ENCODE measurements around the gene TACC3. TPM values are rescaled to one million over a fixed set of nuclear protein-coding genes. Genes with fewer than 3 reads are reported as not detected.

TACC3 gene
- total RNA-seq, 1 experiment from 2014 or later: 156 TPM

- WGBS (ENCODE audit: extremely low coverage, insufficient read length, low lambda C conversion rate): no CpG with 5 or more reads among the region's 4 CpGs
- H2BK120ac ChIP-seq (ENCODE audit: low read depth, low read length, poor library complexity, severe bottlenecking): no peak overlapping the region
- Mint-ChIP-seq H3K4me1 (0 out of 4 replicates have a peak, but pooled peaks cover 0 to under 1% of the 10 kb centered on the region in 2 experiments), H3K27me3 (ENCODE audit: low read depth) (no peaks in the 10 kb centered on the region), H3K36me3 (ENCODE audit: insufficient read depth in 1 of 3, low read depth in 3 of 3) (peaks cover 68 to 99% (median 93%) of the 10 kb centered on the region in 3 experiments), H3K4me3 (no peak overlapping the region), H3K27ac (peak overlapping the region in 1 of 3 experiments; percentile 11; a peak in 1 of 7 replicates), H3K9me3 (peaks cover 19 to 20% of the 10 kb centered on the region in 2 experiments)
- no peak overlapping the region for H2BK20ac ChIP-seq (ENCODE audit: low read depth, low read length, poor library complexity, severe bottlenecking)
- no peak overlapping the region for H2BK15ac ChIP-seq (ENCODE audit: low read depth, low read length)
- H3K56ac ChIP-seq (ENCODE audit: insufficient read length, low read depth, low read length): no peak overlapping the region
- H3K18ac ChIP-seq (ENCODE audit: insufficient read length, low read depth, low read length): no peak overlapping the region
- no peak overlapping the region for H2AK5ac ChIP-seq (ENCODE audit: insufficient read length, low read length)
- H3K23me2 ChIP-seq (ENCODE audit: insufficient read length, low read depth, low read length, poor library complexity, severe bottlenecking): no peaks in the 10 kb centered on the region
- no peaks in the 10 kb centered on the region for H3K4me1 ChIP-seq (ENCODE audit: insufficient read depth, low read length)
- no peak overlapping the region for H3K27ac ChIP-seq (ENCODE audit: insufficient read length, low read depth, low read length)
- no peak for TF ChIP-seq CTCF (conservative IDR thresholded peaks at IDR 0.05)
- no peak overlapping the region for H3K14ac ChIP-seq (ENCODE audit: insufficient read depth, low read length)
- H4K8ac ChIP-seq (replicated peaks; ENCODE audit: insufficient read length, low read depth, low read length): no peak overlapping the region
- no peak overlapping the region for H2AFZ ChIP-seq (ENCODE audit: low read length)
- no peak overlapping the region for H3T11ph ChIP-seq (ENCODE audit: low read length)
- H3K27me3 ChIP-seq (ENCODE audit: insufficient read depth, low read length): no peaks in the 10 kb centered on the region
- H4K5ac ChIP-seq (ENCODE audit: insufficient read length, low read depth, low read length): no peak overlapping the region
- H3K9me3 ChIP-seq (ENCODE audit: control insufficient read depth, low read depth, low read length): peaks cover 13% of the 10 kb centered on the region
- H4K91ac ChIP-seq (ENCODE audit: insufficient read length, low read depth, low read length): no peak overlapping the region
- H3K4me2 ChIP-seq (ENCODE audit: insufficient read depth, insufficient read length, low read length): no peak overlapping the region
- H3K23ac ChIP-seq (ENCODE audit: insufficient read length, low read depth, low read length): no peak overlapping the region
- no peak overlapping the region for H3K4ac ChIP-seq (ENCODE audit: low read depth, low read length)
- no peaks in the 10 kb centered on the region for H3K79me2 ChIP-seq (ENCODE audit: insufficient read depth, low read length)
- no peak overlapping the region for H2BK12ac ChIP-seq (ENCODE audit: insufficient read length, low read depth, low read length)
- H3K79me1 ChIP-seq (ENCODE audit: insufficient read depth, low read depth, low read length, poor library complexity, severe bottlenecking): no peaks in the 10 kb centered on the region
- no peak overlapping the region for H2BK5ac ChIP-seq (ENCODE audit: insufficient read length, low read length)
- no peak for DNase-seq
- H4K20me1 ChIP-seq (ENCODE audit: control insufficient read depth, insufficient read depth, insufficient read length): no peaks in the 10 kb centered on the region
- no peak overlapping the region for H3K9ac ChIP-seq (ENCODE audit: extremely low read depth, insufficient read length, low read length)
Observed at GRCh38 chr4:1738410-1738809, 17.1 kb downstream of the TACC3 start.
